ENCODE data around the gene TTC21A.

TTC21A gene

GRCh38 chr3:39098473-39099000 is 8.9 kb upstream of the TTC21A start:
- no peak for DNase-seq

GRCh38 chr3:39099242-39099641 is 8.2 kb upstream of the TTC21A start:
- DNase-seq = no peak

DNA sequence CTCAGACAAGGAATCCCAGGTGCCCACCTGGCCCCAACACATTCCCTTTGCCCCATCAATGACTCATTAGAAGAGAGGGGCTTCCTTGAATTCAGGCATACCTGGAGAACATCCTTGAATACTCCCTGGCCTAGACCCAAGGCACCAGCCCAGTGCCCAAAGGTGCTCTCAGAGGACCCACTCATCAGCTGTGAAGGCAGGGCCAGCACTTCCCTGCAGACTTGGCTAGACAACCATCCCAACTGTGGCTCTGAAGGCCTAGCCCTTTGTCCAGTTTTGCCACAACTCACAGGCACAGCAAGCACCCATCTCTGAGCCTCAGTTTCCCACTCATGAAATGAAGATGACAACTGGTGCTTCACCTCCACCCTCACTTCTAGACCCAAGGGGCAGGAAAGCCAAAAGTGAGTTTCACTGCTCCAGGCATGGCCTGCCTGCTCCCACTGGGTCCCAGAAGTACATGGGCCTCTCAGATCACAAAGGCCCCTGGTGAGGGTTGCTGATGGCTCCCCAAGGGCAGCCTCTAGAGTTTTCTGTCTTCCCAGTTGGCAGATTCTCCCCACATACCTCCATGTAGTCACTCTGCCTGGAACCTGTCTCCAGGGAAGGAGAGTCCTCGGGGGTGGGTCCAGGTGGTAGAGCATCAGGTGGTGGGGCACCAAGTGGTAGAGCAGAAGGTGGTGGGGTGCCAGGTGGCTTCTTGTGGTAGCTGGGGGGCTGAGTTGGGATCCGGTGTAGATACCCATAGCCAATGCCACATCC is 7.6 kb upstream of the TTC21A start:
- no peak for DNase-seq

DNA sequence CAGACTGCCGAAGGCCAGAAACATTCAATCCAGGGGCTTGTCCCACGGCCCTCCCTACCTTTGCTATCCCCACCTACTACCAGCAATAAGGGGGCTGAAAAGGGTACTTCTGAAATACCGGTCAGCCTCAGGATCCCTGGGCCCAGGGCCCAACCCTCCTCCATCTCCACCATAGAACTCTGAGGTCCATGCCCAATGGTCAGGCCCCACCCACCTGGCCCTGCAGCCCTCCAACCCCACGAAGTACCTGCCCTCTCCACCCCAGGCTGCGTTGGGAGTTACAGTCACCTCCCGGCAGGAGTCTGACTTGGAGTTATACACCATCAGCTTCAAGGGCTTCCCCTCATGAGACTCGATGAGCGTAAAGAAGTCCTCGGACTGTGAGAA is 7.0 kb upstream of the TTC21A start:
- DNase-seq = no peak

- peak; percentile 65 for DNase-seq
These were observed 6.3 kb upstream of the TTC21A start for GRCh38 chr3:39101022-39101689.

DNA sequence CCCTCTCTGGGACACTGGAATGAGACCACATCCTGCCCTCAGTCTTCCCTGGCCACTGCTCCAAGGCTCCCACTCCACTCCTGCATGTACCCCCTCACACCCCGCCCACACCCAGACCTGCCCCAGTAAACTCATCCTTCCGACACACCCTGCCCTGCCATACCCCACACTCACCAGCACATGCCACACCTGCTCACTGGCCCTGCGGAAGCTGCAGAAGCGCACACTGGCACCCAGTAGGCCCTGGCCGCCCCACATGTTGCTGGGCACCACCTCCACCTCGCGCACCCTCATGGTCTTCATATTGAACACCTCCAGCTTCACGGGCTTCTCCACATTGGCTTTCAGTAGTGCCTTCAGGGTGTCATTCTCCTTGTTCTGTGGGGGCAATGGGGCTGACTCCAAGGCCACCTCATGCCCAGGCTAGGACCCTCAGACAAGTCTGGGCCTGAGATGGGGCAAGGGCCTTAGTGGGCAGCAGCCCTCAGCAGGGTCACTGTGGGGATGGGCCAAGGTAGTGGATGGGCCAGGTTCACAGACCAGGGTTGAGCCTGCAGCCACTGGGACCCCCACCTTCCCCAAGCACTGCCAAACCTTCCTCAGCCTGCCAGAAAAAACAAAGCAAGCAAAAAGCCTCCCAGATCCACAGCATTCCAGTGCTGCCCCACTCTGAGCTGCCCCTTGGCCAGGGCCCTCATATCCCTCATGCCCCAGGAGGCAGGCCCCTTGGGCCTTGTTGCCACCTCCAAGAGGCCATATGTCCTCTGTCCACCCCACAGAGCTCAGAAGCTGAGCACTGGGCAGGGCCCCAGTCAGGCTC is 4.8 kb upstream of the TTC21A start:
- DNase-seq = no peak

DNA sequence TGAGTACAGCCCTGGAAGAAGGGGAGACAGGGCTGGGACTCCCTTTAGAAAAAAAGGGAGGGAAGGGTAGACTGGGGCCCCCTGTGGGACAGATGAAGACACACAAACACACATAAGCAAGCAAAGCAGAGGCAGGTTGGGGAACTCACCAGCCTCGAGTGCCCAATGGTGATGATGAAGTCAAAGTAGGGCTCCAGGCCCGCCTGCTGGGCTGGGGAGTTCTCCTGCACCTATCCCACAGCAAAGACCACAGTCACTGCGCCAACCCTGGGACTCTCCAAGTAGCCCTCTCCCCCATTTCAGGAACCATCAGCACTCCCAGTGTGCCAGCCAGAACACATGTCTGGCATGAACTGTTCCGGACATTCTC is 4.2 kb upstream of the TTC21A start:
- no peak for DNase-seq

- DNase-seq = no peak
These were observed 3.5 kb upstream of the TTC21A start for GRCh38 chr3:39103791-39104552.

- no peak for DNase-seq
These were observed 2.4 kb upstream of the TTC21A start for GRCh38 chr3:39104961-39105686.

DNA sequence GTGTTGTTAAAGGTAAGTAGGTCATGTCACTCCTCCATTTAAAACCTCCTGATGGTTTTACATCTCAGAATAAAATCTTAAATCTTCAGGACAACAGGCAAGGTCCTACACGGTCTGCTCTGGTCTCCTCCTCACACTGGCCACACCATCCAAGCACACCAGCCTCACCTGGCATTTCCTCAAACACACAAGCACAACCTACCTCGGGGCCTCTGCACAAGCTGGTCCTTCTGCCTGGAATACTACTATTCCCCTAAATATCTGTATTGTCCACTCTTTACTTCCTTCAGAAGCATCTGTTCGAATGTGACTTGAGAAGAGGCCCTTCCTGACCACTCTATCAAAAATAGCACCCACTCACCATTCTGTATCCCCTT is 1.8 kb upstream of the TTC21A start:
- no peak for DNase-seq

DNA sequence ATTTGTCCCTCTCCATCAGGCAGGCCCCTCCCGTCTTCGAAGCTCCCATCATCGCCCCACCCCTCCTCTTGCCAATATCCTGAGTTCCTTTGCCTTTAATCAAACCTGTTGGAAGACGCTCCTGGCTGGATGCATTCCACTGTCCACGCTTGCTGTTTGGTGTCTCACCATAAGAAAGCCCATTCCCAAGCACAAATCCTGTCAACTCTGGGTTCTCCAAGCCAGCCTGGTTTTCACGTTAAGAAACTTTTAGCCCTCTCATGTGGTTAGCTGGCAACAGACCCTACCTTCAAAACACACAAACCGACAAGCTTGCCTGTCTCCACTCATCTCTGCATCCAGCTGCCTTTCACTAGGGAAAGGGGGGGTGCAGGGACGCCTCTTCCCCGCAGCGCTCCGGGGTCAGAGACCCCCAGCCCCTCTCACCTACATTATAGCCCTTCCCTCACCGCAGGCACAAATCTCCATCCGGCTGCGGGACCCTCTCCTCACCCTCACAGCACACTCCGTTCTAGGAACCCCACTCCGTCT is 1.1 kb upstream of the TTC21A start:
- DNase-seq = no peak

GRCh38 chr3:39106851-39107387 is 561 bp upstream of the TTC21A start:
- DNase-seq = no peak

DNA sequence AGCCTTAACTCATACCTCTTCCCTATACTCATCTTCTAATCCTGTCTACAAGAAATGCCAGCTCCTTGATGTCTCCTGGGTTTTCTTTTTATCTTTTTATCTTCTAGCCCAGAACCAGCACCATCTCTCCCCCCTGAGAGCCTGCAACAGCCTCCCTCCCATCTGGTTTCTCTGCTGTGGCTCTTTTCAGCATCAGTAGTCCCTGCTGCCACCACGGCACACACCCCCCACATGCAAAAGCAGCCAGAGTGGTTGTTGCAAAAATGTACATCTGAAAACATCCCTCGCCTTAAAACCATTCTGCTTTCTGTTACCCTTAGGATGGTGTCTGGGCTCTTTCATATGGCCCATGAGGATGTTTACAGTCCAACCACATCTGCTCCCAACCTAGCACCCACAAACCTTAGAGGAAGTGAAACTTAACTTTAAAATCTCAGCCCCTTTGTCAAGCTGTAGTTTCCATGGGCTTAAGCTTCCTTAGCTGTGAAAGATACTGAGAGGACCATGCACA is 775 bp downstream of the TTC21A start:
- peak; percentile 50 for DNase-seq

DNA sequence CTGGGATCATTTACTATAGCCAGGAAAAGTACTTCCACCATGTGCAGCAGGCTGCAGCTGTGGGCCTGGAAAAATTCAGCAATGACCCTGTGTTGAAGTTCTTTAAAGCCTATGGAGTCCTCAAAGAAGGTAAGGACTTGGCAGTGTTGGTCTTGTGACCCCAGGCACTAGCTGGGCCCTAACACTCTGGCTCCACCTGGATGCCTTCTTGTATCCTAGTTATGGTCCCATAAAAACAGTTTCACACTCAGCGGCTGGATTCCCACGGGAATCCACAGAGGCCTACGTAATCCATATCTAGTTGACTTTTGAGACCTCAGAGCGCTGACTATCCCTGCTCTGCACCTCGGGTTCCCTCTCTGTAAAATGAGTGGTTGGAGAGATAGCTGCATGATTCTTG is 1.6 kb downstream of the TTC21A start:
- DNase-seq = no peak

- DNase-seq = no peak
These were observed 2.7 kb downstream of the TTC21A start for GRCh38 chr3:39110041-39110639.

GRCh38 chr3:39112113-39112512 is 4.6 kb downstream of the TTC21A start:
- no peak for DNase-seq

DNA sequence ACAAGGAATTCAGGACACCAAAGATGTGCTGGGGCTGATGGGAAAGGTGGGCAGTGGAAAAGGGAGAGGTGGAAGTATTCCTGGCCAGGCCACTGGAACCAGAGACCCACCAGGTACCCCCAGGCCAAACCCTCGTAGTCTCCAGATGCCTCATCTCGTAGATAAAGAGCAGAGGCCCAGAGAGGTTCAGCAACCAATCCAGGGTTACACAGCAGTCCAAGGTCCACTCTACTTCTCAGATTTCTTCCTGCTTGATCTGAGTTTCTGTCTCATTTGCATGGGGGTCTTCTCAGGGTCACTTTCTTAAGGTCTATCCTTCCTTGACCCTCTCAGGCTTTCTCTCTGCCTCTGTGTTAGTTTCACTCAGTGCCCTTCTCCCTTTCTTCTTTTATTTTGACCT is 5.1 kb downstream of the TTC21A start:
- DNase-seq = no peak

DNA sequence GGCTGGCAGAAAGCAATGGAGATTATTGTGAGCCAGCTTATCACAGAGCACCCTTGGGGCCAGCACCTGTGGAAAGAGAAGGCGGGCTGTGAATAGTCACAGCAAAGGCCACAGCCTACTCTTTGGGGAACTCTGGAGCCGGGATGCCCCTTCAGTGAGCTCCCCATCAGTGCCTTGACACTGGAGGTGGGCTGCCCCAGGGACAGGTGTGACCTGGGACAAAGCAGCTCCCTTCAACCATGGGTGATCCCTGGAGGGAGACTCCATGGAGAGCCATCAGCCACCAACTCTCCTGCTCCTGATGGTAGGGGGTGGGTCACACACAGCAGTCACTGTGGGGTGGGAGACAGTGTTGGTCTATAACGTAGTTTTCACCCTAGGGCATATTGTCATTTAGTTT is 5.8 kb downstream of the TTC21A start:
- no peak for DNase-seq

- no peak for DNase-seq
These were observed 7.0 kb downstream of the TTC21A start for GRCh38 chr3:39114456-39114855.

DNA sequence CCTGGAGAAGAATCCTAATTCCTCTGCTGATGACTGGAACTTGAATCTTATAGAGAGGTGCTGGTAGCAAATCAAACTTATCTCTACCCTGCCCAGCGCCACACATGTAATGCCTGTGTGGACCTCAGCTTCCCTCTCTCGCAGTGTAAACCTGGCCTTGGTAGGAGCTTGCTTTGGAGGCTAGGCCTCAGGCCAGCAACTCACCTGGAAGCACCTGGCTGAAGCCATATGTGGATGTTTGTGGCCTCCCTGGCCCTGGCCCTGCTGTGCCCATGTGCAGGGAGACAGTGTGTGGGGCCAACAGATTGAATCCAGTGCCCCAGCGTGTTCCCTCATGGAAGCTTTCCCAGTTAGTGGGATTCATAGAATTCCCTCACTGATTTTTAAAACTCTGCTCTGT is 8.4 kb downstream of the TTC21A start:
- DNase-seq = no peak

DNA sequence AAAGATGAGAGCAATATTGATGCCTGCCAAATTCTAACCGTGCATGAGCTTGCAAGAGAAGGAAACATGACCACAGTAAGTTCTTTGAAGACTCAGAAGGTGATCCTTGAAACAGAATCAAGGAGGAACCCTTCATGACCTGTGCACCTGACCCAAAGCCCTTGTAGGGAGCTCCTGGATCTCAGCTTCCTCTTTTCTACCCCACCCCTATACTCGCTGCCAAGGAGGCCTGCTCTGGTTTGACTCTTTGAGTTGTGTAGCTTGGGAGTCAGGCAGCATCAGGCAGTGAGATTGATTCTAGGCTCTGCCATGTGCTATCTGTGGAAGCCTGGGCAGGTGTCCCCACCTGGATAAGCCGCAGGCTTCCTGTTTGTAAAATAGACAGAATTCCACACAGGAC is 10.6 kb downstream of the TTC21A start:
- DNase-seq = no peak
